ENCODE results near the gene ABHD5. TPM values are rescaled to one million over a fixed set of nuclear protein-coding genes. Genes with fewer than 3 reads are reported as not detected.
"Not testable (repeated sequence)": the region's sequence is repeated elsewhere in the genome, so short reads cannot be mapped to it uniquely, and the experiment has no call there.

The ABHD5 gene
- total RNA-seq: 10 to 100 TPM; 15.4 to 16.8 (median 16.2) TPM

- Mint-ChIP-seq H3K27me3 (ENCODE audit: low read depth) (no peaks in the 10 kb centered on the region), H3K9me3 (no peaks in the 10 kb centered on the region), H3K36me3 (ENCODE audit: insufficient read depth) (peaks cover 1% of the 10 kb centered on the region), H3K4me3 (peak within 1 kb of the TSS; percentile 88), H3K4me1 (ENCODE audit: low read depth) (peaks cover 26% of the 10 kb centered on the region)
- peak; percentile 92 to 93 for ATAC-seq
- DNase-seq: peak; percentile 95
Observed at GRCh38 chr3:43690400-43691119, at the start of gene ABHD5. ABHD5 (plus strand) TSS chr3:43690938; CDS start chr3:43690993, 55 bp downstream.

- DNase-seq: no peak
- H3K4me3 Mint-ChIP-seq: no peak overlapping the region
- peaks cover 4% of the 10 kb centered on the region for H3K27me3 Mint-ChIP-seq (ENCODE audit: low read depth)
- H3K9me3 Mint-ChIP-seq: no peaks in the 10 kb centered on the region
- no peak for ATAC-seq
- H3K4me1 Mint-ChIP-seq (ENCODE audit: low read depth): peaks cover 3% of the 10 kb centered on the region
- no peaks in the 10 kb centered on the region for H3K36me3 Mint-ChIP-seq (ENCODE audit: insufficient read depth)
Observed at GRCh38 chr3:43641306-43642114, 49.2 kb upstream of the ABHD5 start.

- H3K9me3 Mint-ChIP-seq: no peaks in the 10 kb centered on the region
- H3K4me1 Mint-ChIP-seq (ENCODE audit: low read depth): no peaks in the 10 kb centered on the region
- no peaks in the 10 kb centered on the region for H3K36me3 Mint-ChIP-seq (ENCODE audit: insufficient read depth)
- peaks cover 4% of the 10 kb centered on the region for H3K27me3 Mint-ChIP-seq (ENCODE audit: low read depth)
- ATAC-seq (no peak), DNase-seq (no peak)
- H3K4me3 Mint-ChIP-seq: no peak overlapping the region
Observed at GRCh38 chr3:43644443-43644842, 46.3 kb upstream of the ABHD5 start.

GRCh38 chr3:43647331-43648166, 43.2 kb upstream of the ABHD5 start:
- Mint-ChIP-seq H3K4me1 (ENCODE audit: low read depth) (no peaks in the 10 kb centered on the region), H3K4me3 (no peak overlapping the region), H3K36me3 (ENCODE audit: insufficient read depth) (no peaks in the 10 kb centered on the region), H3K9me3 (no peaks in the 10 kb centered on the region), H3K27me3 (ENCODE audit: low read depth) (peaks cover 13% of the 10 kb centered on the region)
- DNase-seq (no peak), ATAC-seq (no peak)

GRCh38 chr3:43648957-43649356, 41.8 kb upstream of the ABHD5 start:
- no peaks in the 10 kb centered on the region for H3K36me3 Mint-ChIP-seq (ENCODE audit: insufficient read depth)
- peaks cover 14% of the 10 kb centered on the region for H3K27me3 Mint-ChIP-seq (ENCODE audit: low read depth)
- H3K4me3 Mint-ChIP-seq: no peak overlapping the region
- DNase-seq (no peak), ATAC-seq (no peak)
- H3K4me1 Mint-ChIP-seq (ENCODE audit: low read depth): no peaks in the 10 kb centered on the region
- H3K9me3 Mint-ChIP-seq: no peaks in the 10 kb centered on the region

GRCh38 chr3:43649365-43649968, 41.3 kb upstream of the ABHD5 start:
- no peak for DNase-seq
- Mint-ChIP-seq H3K36me3 (ENCODE audit: insufficient read depth) (no peaks in the 10 kb centered on the region), H3K4me1 (ENCODE audit: low read depth) (no peaks in the 10 kb centered on the region), H3K27me3 (ENCODE audit: low read depth) (peaks cover 13% of the 10 kb centered on the region), H3K9me3 (no peaks in the 10 kb centered on the region), H3K4me3 (no peak overlapping the region)
- no peak for ATAC-seq

- no peaks in the 10 kb centered on the region for H3K9me3 Mint-ChIP-seq
- H3K4me3 Mint-ChIP-seq: no peak overlapping the region
- H3K36me3 Mint-ChIP-seq (ENCODE audit: insufficient read depth): no peaks in the 10 kb centered on the region
- H3K27me3 Mint-ChIP-seq (ENCODE audit: low read depth): peaks cover 10% of the 10 kb centered on the region
- ATAC-seq (no peak), DNase-seq (no peak)
- H3K4me1 Mint-ChIP-seq (ENCODE audit: low read depth): no peaks in the 10 kb centered on the region
Observed at GRCh38 chr3:43650345-43650744, 40.4 kb upstream of the ABHD5 start.

GRCh38 chr3:43656390-43656789, 34.3 kb upstream of the ABHD5 start:
- not testable (repeated sequence) for DNase-seq

GRCh38 chr3:43659250-43659880, 31.4 kb upstream of the ABHD5 start:
- Mint-ChIP-seq H3K4me3 (no peak overlapping the region), H3K27me3 (ENCODE audit: low read depth) (peaks cover 9% of the 10 kb centered on the region), H3K36me3 (ENCODE audit: insufficient read depth) (no peaks in the 10 kb centered on the region), H3K4me1 (ENCODE audit: low read depth) (no peaks in the 10 kb centered on the region), H3K9me3 (no peaks in the 10 kb centered on the region)
- no peak for DNase-seq
- ATAC-seq: no peak

More at GRCh38 chr3:43656390-43656789, 34.3 kb upstream of the ABHD5 start:
- not testable (repeated sequence) for H3K9me3 Mint-ChIP-seq; H3K4me1 Mint-ChIP-seq (ENCODE audit: low read depth); H3K4me3 Mint-ChIP-seq; H3K36me3 Mint-ChIP-seq (ENCODE audit: insufficient read depth); ATAC-seq; H3K27me3 Mint-ChIP-seq (ENCODE audit: low read depth)

GRCh38 chr3:43661376-43661775, 29.4 kb upstream of the ABHD5 start:
- H3K9me3 Mint-ChIP-seq; H3K4me1 Mint-ChIP-seq (ENCODE audit: low read depth); H3K36me3 Mint-ChIP-seq (ENCODE audit: insufficient read depth); DNase-seq; H3K4me3 Mint-ChIP-seq; H3K27me3 Mint-ChIP-seq (ENCODE audit: low read depth); ATAC-seq: not testable (repeated sequence)

GRCh38 chr3:43665011-43665410, 25.7 kb upstream of the ABHD5 start:
- H3K27me3 Mint-ChIP-seq (ENCODE audit: low read depth): peaks cover 19% of the 10 kb centered on the region
- DNase-seq; H3K4me3 Mint-ChIP-seq; ATAC-seq; H3K4me1 Mint-ChIP-seq (ENCODE audit: low read depth); H3K36me3 Mint-ChIP-seq (ENCODE audit: insufficient read depth); H3K9me3 Mint-ChIP-seq: not testable (repeated sequence)

- H3K9me3 Mint-ChIP-seq: no peaks in the 10 kb centered on the region
- ATAC-seq (no peak), DNase-seq (no peak)
- peaks cover 1% of the 10 kb centered on the region for H3K36me3 Mint-ChIP-seq (ENCODE audit: insufficient read depth)
- no peaks in the 10 kb centered on the region for H3K4me1 Mint-ChIP-seq (ENCODE audit: low read depth)
- H3K27me3 Mint-ChIP-seq (ENCODE audit: low read depth): peaks cover 10% of the 10 kb centered on the region
- no peak overlapping the region for H3K4me3 Mint-ChIP-seq
Observed at GRCh38 chr3:43670635-43671522, 19.9 kb upstream of the ABHD5 start.

Measured in activated T-cell treated with anti-CD3 and anti-CD28 coated beads, Interleukin-2, amount 50 U/mL, for 4 hours (primary cell).